Esophagus muscularis mucosa (tissue), 4 donors: ENCODE data around the gene SNRPD1. TPM values are rescaled to one million over a fixed set of nuclear protein-coding genes. Genes with fewer than 3 reads are reported as not detected.
"Not testable (repeated sequence)": the region's sequence is repeated elsewhere in the genome, so short reads cannot be mapped to it uniquely, and the experiment has no call there.

Experiments
- DNase-seq: peaks from one replicate; pipeline ENCODE4 v3.0.0-alpha.2; 2017; ENCODE audit errors: extremely low spot score
- H3K27ac ChIP-seq, 4 donors: fragments of 200-600 bp; sonication (generic); replicated peaks in 1 of 4; 1 replicate in 3 of 4; 2 replicates in 1 of 4; pipeline ENCODE4 v1.5.1; 2016 to 2019; ENCODE audit warnings: mild to moderate bottlenecking in 1 of 4
- H3K27me3 ChIP-seq, 4 donors: fragments of 200-600 bp; sonication (generic); one replicate each; pipeline versions ENCODE4 v1.5.1 to v1.6.0; 2016 to 2019
- H3K36me3 ChIP-seq, 4 donors: fragments of 200-600 bp; sonication (generic); one replicate each; pipeline ENCODE4 v1.5.1; 2016 to 2019
- H3K4me1 ChIP-seq, 4 donors: fragments of 200-600 bp; sonication (generic); one replicate each; pipeline ENCODE4 v1.5.1; 2016 to 2019
- H3K4me3 ChIP-seq, 4 donors: fragments of 200-600 bp; sonication (generic); 1 replicate in 2 of 4; 2 replicates in 2 of 4; pipeline ENCODE4 v1.5.1; 2016 to 2019; ENCODE audit warnings: mild to moderate bottlenecking in 4 of 4, moderate library complexity in 1 of 4
- H3K9me3 ChIP-seq, 4 donors: fragments of 200-600 bp; sonication (generic); 1 replicate in 3 of 4; 2 replicates in 1 of 4; pipeline ENCODE4 v1.5.1; 2016 to 2019
- CTCF ChIP-seq, 3 experiments: fragments of 200-600 bp in 2 of 3; fragments of 450-650 bp in 1 of 3; sonication (generic) in 2 of 3; IDR thresholded peaks; one replicate each; pipeline ENCODE4 v1.5.1; 2017 to 2019; ENCODE audit warnings: antibody characterized with exemption in 3 of 3, mild to moderate bottlenecking in 2 of 3, moderate library complexity in 1 of 3
- EP300 ChIP-seq: sonication (generic); formaldehyde crosslinking; IDR thresholded peaks from one replicate; pipeline ENCODE4 v1.6.1; 2017; ENCODE audit warnings: antibody characterized with exemption
- POLR2A ChIP-seq: fragments of 450-650 bp; IDR thresholded peaks from one replicate; pipeline ENCODE4 v1.6.1; 2017; ENCODE audit warnings: antibody characterized with exemption, moderate library complexity, mild to moderate bottlenecking, low read depth
- POLR2AphosphoS5 ChIP-seq, 2 donors: sonication (generic); formaldehyde crosslinking; IDR thresholded peaks; one replicate each; pipeline ENCODE4 v1.6.1; 2017; ENCODE audit warnings: antibody characterized with exemption in 2 of 2
- WGBS: methylation state at CpG from one replicate; pipeline ENCODE4 v1.1.5; 2018; 5-methylcytosine and 5-hydroxymethylcytosine counted together
- intact Hi-C: fragments of 100-400 bp; cut with DNase I; formaldehyde crosslinking; loops from one replicate; pipeline ENCODE4 v1.15.1; 2023
- total RNA-seq, 4 donors: library from RNA; depleted of rRNA; stranded (reverse); fragments of >200 nt; gene quantifications; one replicate each; pipeline versions ENCODE4 v1.1.0 to v1.2.1, GENCODE V29; 2016

SNRPD1 gene
- total RNA-seq, 4 donors from 2014 or later = 7.1 to 8.8 (median 8.1) TPM

- peak; percentile 98 for DNase-seq
- intact Hi-C loops = loop anchor here (5.0 to 10.0 kb wide), 2 partner anchors 116 to 142 kb away; partner anchors contain the start of gene MIB1
- Histone ChIP-seq H3K27ac (peak within 1 kb of the TSS; percentile 93 to 97 (median 95)), H3K9me3 (no peaks in the 10 kb centered on the region), H3K4me3 (peak within 1 kb of the TSS; percentile 71 to 94 (median 76)), H3K27me3 (no peaks in the 10 kb centered on the region), H3K36me3 (no peaks in the 10 kb centered on the region), H3K4me1 (peaks cover 15 to 38% (median 25%) of the 10 kb centered on the region in 4 donors)
- TF ChIP-seq POLR2AphosphoS5 (IDR thresholded peaks at IDR 0.05) = peak; percentile 97
- peak; percentile 69 for TF ChIP-seq POLR2A
- TF ChIP-seq EP300 = no peak
- TF ChIP-seq CTCF (IDR thresholded peaks at IDR 0.05) = peak; percentile 96 to 98 (median 96)
- 34% methylated on average over 17 of the region's 74 CpGs for WGBS
These were observed 11.3 kb upstream of the SNRPD1 start, which contains the start of gene ESCO1 for GRCh38 chr18:21600526-21601410. ESCO1 (minus strand) TSS chr18:21600704; CDS start chr18:21574843, 25,861 bp downstream.

DNA sequence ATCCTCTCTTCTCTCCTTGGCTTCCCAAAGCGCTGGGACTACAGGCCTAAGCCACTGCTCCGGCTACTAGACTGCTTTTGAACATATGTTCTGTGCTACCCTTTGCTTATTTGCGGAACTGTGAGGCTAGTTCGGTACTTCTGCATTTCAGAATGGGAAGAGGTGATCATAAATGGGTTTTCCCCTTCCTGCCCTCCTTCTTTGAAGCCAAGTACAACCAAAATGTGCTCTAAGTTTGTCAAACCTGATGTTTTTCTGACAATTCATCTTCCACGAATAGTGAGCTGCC is 9.9 kb upstream of the SNRPD1 start:
- Histone ChIP-seq H3K4me3 (no peak overlapping the region), H3K36me3 (no peaks in the 10 kb centered on the region), H3K27me3 (no peaks in the 10 kb centered on the region), H3K27ac (no peak overlapping the region), H3K9me3 (no peaks in the 10 kb centered on the region), H3K4me1 (peaks cover 15 to 31% (median 23%) of the 10 kb centered on the region in 4 donors)
- no peak for DNase-seq
- TF ChIP-seq CTCF (IDR thresholded peaks at IDR 0.05) (no peak), POLR2AphosphoS5 (IDR thresholded peaks at IDR 0.05) (no peak), EP300 (no peak), POLR2A (no peak)
- WGBS = 89% methylated on average over 5 of the region's 5 CpGs
- intact Hi-C loops = loop anchor here (5.0 to 10.0 kb wide), 2 partner anchors 117 to 140 kb away; partner anchors contain the start of gene MIB1

DNA sequence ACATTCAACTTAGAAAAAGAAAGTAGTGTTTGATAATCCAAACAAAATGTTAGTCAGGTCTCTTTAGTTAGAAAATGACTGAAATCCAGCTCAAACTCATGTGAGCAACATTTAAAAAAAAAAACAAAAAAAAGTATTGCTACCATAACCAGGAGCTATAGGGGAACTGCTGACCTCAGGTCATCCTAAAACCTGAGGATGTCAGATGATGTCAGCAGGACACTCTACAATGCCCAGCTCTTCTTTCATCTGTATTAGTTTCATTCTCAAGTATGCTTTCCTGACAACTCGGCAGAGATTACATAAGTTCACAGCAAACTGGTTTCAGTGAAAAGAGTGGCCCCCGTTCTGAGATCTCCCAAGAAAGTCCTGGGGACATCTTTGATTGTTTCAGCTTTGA is 7.4 kb upstream of the SNRPD1 start:
- Histone ChIP-seq H3K4me1 (peaks cover 0 to 7% (median 4%) of the 10 kb centered on the region in 4 donors), H3K4me3 (no peak overlapping the region), H3K27me3 (no peaks in the 10 kb centered on the region), H3K9me3 (no peaks in the 10 kb centered on the region), H3K27ac (no peak overlapping the region), H3K36me3 (no peaks in the 10 kb centered on the region)
- 53% methylated on average over 2 of the region's 2 CpGs for WGBS
- intact Hi-C loops = loop anchor here (5.0 to 10.0 kb wide), 2 partner anchors 120 to 138 kb away; partner anchors contain the start of gene MIB1
- TF ChIP-seq POLR2A = no peak
- TF ChIP-seq POLR2AphosphoS5 (IDR thresholded peaks at IDR 0.05) = no peak
- no peak for TF ChIP-seq EP300
- no peak for TF ChIP-seq CTCF (IDR thresholded peaks at IDR 0.05)
- no peak for DNase-seq

GRCh38 chr18:21605213-21605612 is 6.9 kb upstream of the SNRPD1 start:
- no peaks in the 10 kb centered on the region for H3K9me3 ChIP-seq
- no peak for TF ChIP-seq POLR2A
- TF ChIP-seq EP300 = no peak
- no peak for TF ChIP-seq POLR2AphosphoS5 (IDR thresholded peaks at IDR 0.05)
- TF ChIP-seq CTCF (IDR thresholded peaks at IDR 0.05) = no peak
- intact Hi-C loops = loop anchor here (10.0 kb wide), 1 partner anchor 120 kb away; no protein-coding TSS in a partner anchor
- H3K36me3 ChIP-seq = no peaks in the 10 kb centered on the region
- no peaks in the 10 kb centered on the region for H3K27me3 ChIP-seq
- no peak for DNase-seq
- H3K27ac ChIP-seq = no peak overlapping the region
- no peak overlapping the region for H3K4me3 ChIP-seq
- peaks cover 0 to 7% (median 3%) of the 10 kb centered on the region in 4 donors for H3K4me1 ChIP-seq

GRCh38 chr18:21611401-21612124 is 551 bp upstream of the SNRPD1 start:
- WGBS = 54% methylated on average over 30 of the region's 30 CpGs
- H3K9me3 ChIP-seq, H3K36me3 ChIP-seq, H3K27me3 ChIP-seq, DNase-seq: not testable (repeated sequence)
- Histone ChIP-seq H3K4me1 (peaks cover 14 to 27% (median 25%) of the 10 kb centered on the region in 4 donors), H3K4me3 (peak overlapping the region; percentile 69 to 75 (median 70)), H3K27ac (peak overlapping the region; percentile 74 to 87 (median 78))
- intact Hi-C loops = loop anchor here (10.0 kb wide), 1 partner anchor 223 kb away; no protein-coding TSS in a partner anchor

DNA sequence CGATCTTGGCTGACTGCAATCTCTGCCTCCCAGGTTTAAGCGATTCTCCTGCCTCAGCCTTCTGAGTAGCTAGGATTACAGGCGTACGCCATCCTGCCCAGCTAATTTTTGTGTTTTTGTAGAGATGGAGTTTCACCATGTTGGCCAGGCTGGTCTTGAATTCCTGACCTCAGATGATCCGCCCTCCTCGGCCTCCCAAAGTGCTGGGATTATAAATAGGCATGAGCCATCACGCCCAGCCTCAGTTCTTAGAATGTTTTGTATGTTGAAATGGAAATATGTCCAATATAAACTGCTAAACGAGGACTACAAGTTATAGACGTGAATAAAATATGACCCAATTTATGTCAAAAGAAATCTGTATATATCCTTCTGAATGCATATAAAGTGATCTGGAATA is 9.5 kb downstream of the SNRPD1 start:
- H3K27me3 ChIP-seq, H3K4me1 ChIP-seq, H3K9me3 ChIP-seq, intact Hi-C loops, H3K27ac ChIP-seq, DNase-seq, H3K4me3 ChIP-seq: not testable (repeated sequence)
- H3K36me3 ChIP-seq = peaks cover 30 to 55% (median 42%) of the 10 kb centered on the region in 4 donors
- 95% methylated on average over 9 of the region's 9 CpGs for WGBS
